Sciatic nerve (tissue), 2 donors: Measurements from ENCODE around the gene TBL2. TPM values are rescaled to one million over a fixed set of nuclear protein-coding genes. Genes with fewer than 3 reads are reported as not detected.
"Not testable (repeated sequence)": the region's sequence is repeated elsewhere in the genome, so short reads cannot be mapped to it uniquely, and the experiment has no call there.

Experiments
- ATAC-seq: fragments of 200-7000 bp; cut with Tn5 transposase; one replicate; pipeline ENCODE4 v1.9.1; 2020; ENCODE audit warnings: mild to moderate bottlenecking, moderate library complexity
- DNase-seq: peaks from one replicate; pipeline ENCODE4 v3.0.0-alpha.2; 2020; ENCODE audit warnings: low spot score
- intact Hi-C: fragments of 100-400 bp; cut with DNase I; formaldehyde crosslinking; loops from one replicate; pipeline ENCODE4 v1.14.2; 2022
- total RNA-seq: library from RNA; stranded (reverse); fragmentation: NEBNext Ultra II Directional; extraction: Animal tissue kit (Norgen Biotek cat#: 25700); gene quantifications from one replicate; pipeline ENCODE4 v1.2.1, GENCODE V29; 2021
- donor health status: DM: no; HTN: no; CAD: no.
- donor health status: DM: no; HTN: no; CAD: no.

Gene TBL2, protein sequence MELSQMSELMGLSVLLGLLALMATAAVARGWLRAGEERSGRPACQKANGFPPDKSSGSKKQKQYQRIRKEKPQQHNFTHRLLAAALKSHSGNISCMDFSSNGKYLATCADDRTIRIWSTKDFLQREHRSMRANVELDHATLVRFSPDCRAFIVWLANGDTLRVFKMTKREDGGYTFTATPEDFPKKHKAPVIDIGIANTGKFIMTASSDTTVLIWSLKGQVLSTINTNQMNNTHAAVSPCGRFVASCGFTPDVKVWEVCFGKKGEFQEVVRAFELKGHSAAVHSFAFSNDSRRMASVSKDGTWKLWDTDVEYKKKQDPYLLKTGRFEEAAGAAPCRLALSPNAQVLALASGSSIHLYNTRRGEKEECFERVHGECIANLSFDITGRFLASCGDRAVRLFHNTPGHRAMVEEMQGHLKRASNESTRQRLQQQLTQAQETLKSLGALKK
- total RNA-seq: 27.1 TPM

GRCh38 chr7:73578342-73579128 lies at the start of gene TBL2:
TBL2 (minus strand) TSS chr7:73578579; CDS start chr7:73578549, 30 bp downstream.
- intact Hi-C loops: no loop called here
- peak; percentile 99 for DNase-seq
- peak; percentile 97 for ATAC-seq

DNA sequence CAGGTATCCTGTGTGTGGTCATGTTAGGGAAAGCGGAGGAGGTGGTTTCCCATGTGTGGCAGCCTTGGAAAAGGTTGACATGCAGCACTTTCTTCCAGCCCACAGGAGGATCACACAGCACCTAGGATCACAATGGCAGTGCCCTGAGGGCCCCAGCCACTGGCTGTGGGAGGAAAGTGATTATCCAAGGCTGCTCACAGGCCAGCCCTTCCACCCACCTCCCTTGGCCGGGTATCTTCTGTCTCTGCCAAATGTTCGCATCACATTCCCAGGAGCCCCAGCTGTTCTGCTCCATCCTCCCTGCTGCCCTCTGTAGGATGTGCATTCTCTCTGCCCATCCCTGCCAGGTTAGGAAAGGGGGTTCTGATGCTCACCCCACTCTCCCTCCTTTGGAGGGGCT lies 48.4 kb upstream of the TBL2 start:
- intact Hi-C loops: loop anchor here (1.0 kb wide), 1 partner anchor 32 kb away; no protein-coding TSS in a partner anchor
- DNase-seq (no peak), ATAC-seq (no peak)

DNA sequence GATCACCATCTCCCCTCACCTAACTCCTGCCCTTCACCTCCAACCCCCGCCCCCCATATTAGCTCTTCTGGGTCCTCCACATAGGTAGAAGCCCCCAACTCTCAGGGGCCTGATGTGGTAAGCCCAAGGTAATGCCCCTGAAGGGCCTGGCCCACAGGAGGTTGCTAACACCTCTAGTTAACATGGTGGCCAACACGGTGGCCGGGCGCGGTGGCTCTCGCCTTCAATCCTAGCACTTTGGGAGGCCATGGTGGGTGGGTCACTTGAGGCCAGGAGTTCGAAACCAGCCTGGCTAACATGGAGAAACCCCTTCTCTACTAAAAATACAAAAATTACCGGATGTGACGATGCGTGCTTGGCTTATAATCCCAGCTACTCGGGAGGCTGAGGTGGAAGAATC lies 46.9 kb upstream of the TBL2 start:
- ATAC-seq: no peak
- no peak for DNase-seq
- intact Hi-C loops: no loop called here

- ATAC-seq (no peak), DNase-seq (no peak)
- intact Hi-C loops: no loop called here
Measured at GRCh38 chr7:73624669-73625001, 46.3 kb upstream of the TBL2 start.

DNA sequence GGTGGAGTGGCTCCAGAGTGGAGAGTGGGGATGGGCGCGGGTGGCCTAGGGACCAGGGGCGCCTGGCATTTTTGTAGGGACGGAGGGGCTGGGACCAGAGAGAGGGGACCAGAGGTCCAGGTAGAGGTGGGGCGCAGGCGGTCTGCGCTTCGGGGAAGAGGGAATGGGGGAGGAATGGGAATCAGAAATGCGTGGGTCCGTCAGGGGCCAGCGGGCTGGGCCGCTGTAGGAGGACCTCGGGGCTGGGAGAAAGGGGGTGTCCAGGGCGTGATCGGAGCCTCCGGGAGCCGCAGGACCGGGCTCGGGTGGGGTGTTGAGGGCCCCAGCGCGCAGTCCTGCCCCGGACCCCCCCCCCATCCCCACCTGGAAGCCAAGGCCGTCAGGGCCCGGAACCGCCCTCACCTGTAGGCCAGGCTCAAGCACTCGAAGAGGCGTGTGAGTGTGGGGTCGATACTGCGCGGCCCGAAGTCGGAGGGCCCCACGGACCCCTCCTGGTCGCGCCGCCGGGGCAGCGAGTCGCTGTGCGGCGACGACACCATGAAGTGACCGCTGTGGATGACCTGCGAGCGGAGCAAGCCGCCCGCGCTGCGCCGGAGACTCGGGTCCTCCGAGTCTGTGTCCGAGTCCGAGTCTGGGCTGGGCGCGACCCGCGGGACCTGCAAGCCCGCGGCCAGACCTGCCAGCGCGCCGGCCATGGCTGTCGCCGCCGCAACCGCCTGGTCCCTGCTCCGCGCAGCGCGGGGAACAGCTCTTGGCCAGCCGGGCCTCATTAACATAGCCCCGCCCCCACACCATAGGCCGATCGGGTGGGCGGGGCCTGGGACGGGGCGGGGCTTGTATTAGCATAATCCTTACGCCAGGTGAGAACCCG lies 45.7 kb upstream of the TBL2 start, which contains the start of gene MLXIPL:
Gene MLXIPL, minus strand, starts transcription at position 725 of the 871 bp plus-strand sequence. Its CDS starts 30 bp downstream, at position 695.
- DNase-seq: peak; percentile 77
- intact Hi-C loops: no loop called here
- peak; percentile 60 for ATAC-seq

- no peak for DNase-seq
- intact Hi-C loops: no loop called here
- peak; percentile 73 for ATAC-seq
Measured at GRCh38 chr7:73622909-73623797, 44.8 kb upstream of the TBL2 start.

- DNase-seq: no peak
- intact Hi-C loops: no loop called here
- ATAC-seq: no peak
Measured at GRCh38 chr7:73622527-73622908, 44.1 kb upstream of the TBL2 start.

GRCh38 chr7:73621168-73622063 lies 43.0 kb upstream of the TBL2 start:
- intact Hi-C loops: no loop called here
- no peak for DNase-seq
- no peak for ATAC-seq

- ATAC-seq, intact Hi-C loops, DNase-seq: not testable (repeated sequence)
Measured at GRCh38 chr7:73619394-73619793, 41.0 kb upstream of the TBL2 start.

- no peak for ATAC-seq
- DNase-seq: no peak
- intact Hi-C loops: no loop called here
Measured at GRCh38 chr7:73618538-73618937, 40.2 kb upstream of the TBL2 start.

DNA sequence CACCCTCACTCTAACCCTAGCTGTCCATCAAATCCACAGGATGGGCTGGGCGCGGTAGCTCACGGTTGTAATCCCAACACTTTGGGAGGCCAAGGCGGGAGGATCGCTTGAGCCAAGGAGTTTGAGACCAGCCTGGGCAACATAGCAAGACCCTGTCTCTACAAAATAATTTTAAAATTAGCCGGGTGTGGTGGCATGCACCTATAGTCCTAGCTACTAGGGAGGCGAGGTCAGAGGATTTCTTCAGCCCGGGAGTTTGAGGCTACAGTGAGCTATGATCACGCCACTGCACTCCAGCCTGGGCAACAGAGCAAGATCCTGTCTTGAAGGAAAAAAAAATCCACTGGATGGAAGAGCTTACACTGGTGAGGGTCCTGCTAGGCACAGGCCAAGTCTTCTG lies 39.1 kb upstream of the TBL2 start:
- DNase-seq, ATAC-seq, intact Hi-C loops: not testable (repeated sequence)

DNA sequence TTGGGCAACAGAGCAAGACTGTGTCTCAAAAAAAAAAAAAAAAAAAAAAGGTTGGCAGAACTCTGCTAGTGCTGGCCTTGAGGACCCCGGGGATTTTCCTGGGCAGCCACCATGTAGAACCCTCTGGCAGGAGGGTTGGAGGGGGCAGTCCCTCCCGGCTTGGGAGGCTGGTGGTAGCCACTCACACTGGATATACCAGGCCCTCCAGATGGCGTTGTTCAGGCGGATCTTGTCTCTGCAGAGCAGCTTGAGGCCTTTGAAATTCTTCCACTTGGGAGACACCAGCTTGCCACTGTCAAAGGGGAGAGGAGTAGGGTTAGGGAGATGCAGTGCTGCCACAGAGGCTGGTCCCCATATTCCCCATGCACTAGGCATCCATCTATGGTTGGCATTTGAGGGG lies 37.5 kb upstream of the TBL2 start:
- intact Hi-C loops: no loop called here
- DNase-seq (no peak), ATAC-seq (peak; percentile 23)

GRCh38 chr7:73614937-73615336 lies 36.6 kb upstream of the TBL2 start:
- intact Hi-C loops: loop anchor here (5.0 kb wide), 1 partner anchor 52 kb away; the partner anchor contains the start of gene VPS37D
- ATAC-seq, DNase-seq: not testable (repeated sequence)

- intact Hi-C loops: loop anchor here (5.0 kb wide), 1 partner anchor 53 kb away; the partner anchor contains the start of gene VPS37D
- DNase-seq (no peak), ATAC-seq (no peak)
Measured at GRCh38 chr7:73613954-73614735, 35.8 kb upstream of the TBL2 start.

GRCh38 chr7:73612598-73613269 lies 34.4 kb upstream of the TBL2 start:
- ATAC-seq: peak; percentile 19
- DNase-seq: no peak
- intact Hi-C loops: loop anchor here (5.0 kb wide), 1 partner anchor 55 kb away; the partner anchor contains the start of gene VPS37D
